Natural killer cell treated with Interleukin-12 subunit alpha and Interleukin-12 subunit beta and Interleukin-15 and Interleukin-18, amount 100 ng/mL, for 72 hours (primary cell): ENCODE data around the gene GMDS. TPM values are rescaled to one million over a fixed set of nuclear protein-coding genes. Genes with fewer than 3 reads are reported as not detected.
A peak's percentile ranks its signal among the peaks of the same experiment; 100 is the strongest.

ENCODE experiments used
- ATAC-seq, 2 donors: fragments of 150-1000 bp; cut with Tn5 transposase in 1 of 2; sonication (Bioruptor Pico), chemical (Tn5 transposase) in 1 of 2; 2 replicates each; pipeline ENCODE4 v1.10.0; 2021
- DNase-seq: peaks from one replicate; pipeline ENCODE4 v3.0.0; 2022; ENCODE audit warnings: low spot score
- H3K27ac Mint-ChIP-seq, 2 donors: 1 replicate in 1 of 2; 2 replicates in 1 of 2; pipeline ENCODE4 v1.8.0; 2022; ENCODE audit warnings: mixed read lengths in 2 of 2, mild to moderate bottlenecking in 1 of 2, moderate library complexity in 1 of 2
- H3K27me3 Mint-ChIP-seq, 2 donors: 1 replicate in 1 of 2; 2 replicates in 1 of 2; pipeline ENCODE4 v1.8.0; 2022; ENCODE audit warnings: mixed read lengths in 2 of 2
- H3K36me3 Mint-ChIP-seq: one replicate; pipeline ENCODE4 v1.8.0; 2022; ENCODE audit warnings: mixed read lengths
- H3K4me1 Mint-ChIP-seq, 2 donors: 1 replicate in 1 of 2; 2 replicates in 1 of 2; pipeline ENCODE4 v1.8.0; 2022; ENCODE audit warnings: low read depth in 2 of 2, mixed read lengths in 2 of 2, mild to moderate bottlenecking in 1 of 2
- H3K4me3 Mint-ChIP-seq: one replicate; pipeline ENCODE4 v1.8.0; 2022; ENCODE audit warnings: mixed read lengths
- H3K9me3 Mint-ChIP-seq: 2 replicates; pipeline ENCODE4 v1.8.0; 2022; ENCODE audit warnings: mixed read lengths
- total RNA-seq, 2 donors: library from RNA; stranded (reverse); gene quantifications; one replicate each; pipeline ENCODE4 v1.2.3, GENCODE V29; 2022

Gene GMDS
- total RNA-seq, 2 donors from 2014 or later = 23.7 to 39.4 TPM

DNA sequence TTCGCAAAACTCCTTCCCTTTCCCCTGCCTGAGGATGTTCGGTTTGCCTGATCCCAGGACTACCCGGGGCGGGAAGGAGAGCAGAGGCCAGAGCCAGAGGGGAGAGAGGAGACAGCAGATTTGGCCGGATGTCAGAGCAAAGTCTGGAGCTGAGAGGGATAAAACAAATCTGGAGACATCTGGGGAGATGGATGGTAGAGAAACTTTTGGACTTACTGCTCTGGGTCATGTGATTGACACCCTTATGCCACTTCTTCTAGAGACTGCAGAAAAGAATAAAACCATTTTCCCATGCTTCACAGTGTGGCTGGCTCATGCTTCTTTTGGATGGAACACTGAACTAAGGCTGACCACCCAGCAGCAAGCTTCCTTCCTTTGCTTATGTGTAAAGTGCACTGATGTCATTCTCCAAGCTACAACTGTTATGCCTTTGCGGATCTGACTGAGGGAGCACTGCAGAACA, 461.0 kb downstream of the GMDS start:
- H3K36me3 Mint-ChIP-seq = no peaks in the 10 kb centered on the region
- peaks cover 0 to 7% of the 10 kb centered on the region in 2 donors for H3K4me1 Mint-ChIP-seq
- peaks cover 23 to 25% of the 10 kb centered on the region in 2 donors for H3K27me3 Mint-ChIP-seq
- ATAC-seq (no peak), DNase-seq (no peak)
- H3K9me3 Mint-ChIP-seq = no peaks in the 10 kb centered on the region
- H3K4me3 Mint-ChIP-seq = no peak overlapping the region
- no peak overlapping the region for H3K27ac Mint-ChIP-seq

- DNase-seq (no peak), ATAC-seq (no peak)
- H3K4me1 Mint-ChIP-seq = peaks cover 0 to 3% of the 10 kb centered on the region in 2 donors
- no peaks in the 10 kb centered on the region for H3K36me3 Mint-ChIP-seq
- no peaks in the 10 kb centered on the region for H3K9me3 Mint-ChIP-seq
- no peak overlapping the region for H3K27ac Mint-ChIP-seq
- H3K27me3 Mint-ChIP-seq = peaks cover 27 to 32% of the 10 kb centered on the region in 2 donors
- no peak overlapping the region for H3K4me3 Mint-ChIP-seq
Measured at GRCh38 chr6:1781817-1782184, 463.6 kb downstream of the GMDS start.

- Mint-ChIP-seq H3K4me1 (no peaks in the 10 kb centered on the region), H3K27me3 (peaks cover 27 to 32% of the 10 kb centered on the region in 2 donors), H3K36me3 (no peaks in the 10 kb centered on the region), H3K4me3 (no peak overlapping the region), H3K27ac (no peak overlapping the region), H3K9me3 (no peaks in the 10 kb centered on the region)
- DNase-seq (no peak), ATAC-seq (peak in 1 of 2 donors; percentile 32)
Measured at GRCh38 chr6:1781152-1781816, 464.1 kb downstream of the GMDS start.

- Mint-ChIP-seq H3K27ac (no peak overlapping the region), H3K36me3 (no peaks in the 10 kb centered on the region), H3K27me3 (peaks cover 27 to 36% of the 10 kb centered on the region in 2 donors), H3K4me1 (no peaks in the 10 kb centered on the region), H3K9me3 (no peaks in the 10 kb centered on the region), H3K4me3 (no peak overlapping the region)
- DNase-seq (no peak), ATAC-seq (peak in 1 of 2 donors; percentile 20)
Measured at GRCh38 chr6:1780251-1780867, 465.0 kb downstream of the GMDS start.

DNA sequence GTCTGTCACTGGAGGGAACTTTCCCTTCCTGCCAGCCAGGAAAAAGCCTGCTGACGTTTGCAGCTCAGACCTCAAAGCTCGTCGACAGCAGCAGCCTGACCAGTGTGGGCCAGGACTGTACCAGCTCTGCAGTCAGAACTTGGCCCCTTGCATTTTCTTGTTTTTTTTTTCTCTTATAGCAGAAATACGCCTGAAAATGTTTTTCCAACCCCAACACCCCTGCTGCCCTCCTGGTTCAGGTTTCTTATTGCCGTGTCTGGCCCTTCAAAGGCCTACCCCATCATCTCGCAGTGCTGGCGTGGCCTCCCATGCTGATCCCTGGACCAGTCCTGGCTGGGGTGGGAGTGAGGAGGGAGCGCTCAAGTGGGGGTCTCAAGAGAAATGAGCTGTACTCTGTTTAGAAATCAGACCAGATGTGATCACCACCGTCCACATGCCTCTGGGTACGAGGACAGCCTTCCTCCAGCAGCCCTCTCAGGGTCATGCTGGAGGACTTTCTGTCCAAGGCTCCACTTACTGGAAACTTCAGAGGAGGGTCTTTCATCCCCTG, 466.6 kb downstream of the GMDS start:
- no peak overlapping the region for H3K4me3 Mint-ChIP-seq
- ATAC-seq (no peak), DNase-seq (no peak)
- no peak overlapping the region for H3K27ac Mint-ChIP-seq
- H3K4me1 Mint-ChIP-seq = no peaks in the 10 kb centered on the region
- peaks cover 41 to 52% of the 10 kb centered on the region in 2 donors for H3K27me3 Mint-ChIP-seq
- H3K36me3 Mint-ChIP-seq = peaks cover 9% of the 10 kb centered on the region
- no peaks in the 10 kb centered on the region for H3K9me3 Mint-ChIP-seq

DNA sequence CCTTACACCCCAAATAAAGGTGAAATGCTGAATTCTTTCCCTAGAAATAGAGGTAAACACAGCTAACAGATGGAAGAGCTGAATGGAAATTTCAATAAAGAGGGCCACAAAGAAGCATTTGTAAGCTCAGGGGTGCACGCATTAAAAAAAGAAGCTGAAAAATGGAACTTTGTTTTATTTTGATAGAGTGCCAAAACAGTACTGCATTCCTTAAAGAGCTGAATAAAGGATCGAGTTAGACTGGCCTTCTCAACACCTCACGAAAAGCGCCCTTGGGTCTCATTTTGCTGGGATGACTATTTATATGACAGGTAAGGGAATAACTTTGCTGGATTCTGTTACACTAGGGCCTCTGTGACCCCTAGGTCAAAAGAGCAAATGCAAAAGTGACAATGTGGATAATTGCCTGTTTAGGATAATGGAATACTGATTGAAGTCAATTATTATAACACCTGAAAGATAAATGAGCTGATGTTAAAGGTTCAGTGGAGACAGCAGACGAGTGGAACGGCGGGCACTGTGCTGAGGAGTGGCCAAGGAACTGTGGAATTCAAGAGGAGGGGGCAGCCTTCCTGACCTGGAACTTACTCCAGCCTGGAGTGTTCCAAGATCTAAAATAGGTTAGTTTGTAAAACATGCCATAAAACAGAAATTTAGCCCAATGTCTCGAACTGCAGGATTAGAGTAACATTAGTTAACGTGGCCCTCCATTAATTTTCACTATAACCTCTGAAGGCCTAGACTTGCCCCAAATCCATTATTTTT, 467.3 kb downstream of the GMDS start:
- Mint-ChIP-seq H3K9me3 (no peaks in the 10 kb centered on the region), H3K27ac (no peak overlapping the region), H3K36me3 (peaks cover 9% of the 10 kb centered on the region), H3K27me3 (peaks cover 43 to 56% of the 10 kb centered on the region in 2 donors), H3K4me1 (no peaks in the 10 kb centered on the region), H3K4me3 (no peak overlapping the region)
- DNase-seq = no peak
- no peak for ATAC-seq

DNA sequence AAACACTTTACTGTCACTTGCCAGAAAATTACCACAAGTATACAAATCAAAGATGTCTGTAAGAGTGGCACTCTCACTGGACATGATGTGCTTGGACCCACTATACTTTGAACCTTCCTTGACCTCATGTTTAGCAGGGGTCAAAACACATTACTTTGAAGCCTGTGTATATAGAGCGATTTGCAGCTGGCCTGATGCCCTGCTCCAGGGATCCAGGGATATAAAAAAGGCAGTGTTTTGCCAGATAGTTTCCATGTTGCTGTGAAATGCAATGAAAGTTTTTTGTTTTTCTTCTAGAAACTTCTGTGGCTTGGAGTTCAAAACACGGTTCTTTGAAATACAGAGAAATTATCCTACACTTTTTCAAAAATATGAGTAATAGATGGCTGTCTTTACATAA, 470.0 kb downstream of the GMDS start:
- peaks cover 53 to 65% of the 10 kb centered on the region in 2 donors for H3K27me3 Mint-ChIP-seq
- H3K36me3 Mint-ChIP-seq = peaks cover 14% of the 10 kb centered on the region
- DNase-seq = no peak
- no peak for ATAC-seq
- H3K27ac Mint-ChIP-seq = no peak overlapping the region
- peaks cover 9 to 12% of the 10 kb centered on the region in 2 donors for H3K4me1 Mint-ChIP-seq
- H3K4me3 Mint-ChIP-seq = no peak overlapping the region
- H3K9me3 Mint-ChIP-seq = no peaks in the 10 kb centered on the region

GRCh38 chr6:1774226-1774915, 471.0 kb downstream of the GMDS start:
- Mint-ChIP-seq H3K27me3 (peaks cover 55 to 70% of the 10 kb centered on the region in 2 donors), H3K4me1 (peaks cover 14 to 19% of the 10 kb centered on the region in 2 donors), H3K36me3 (peaks cover 14% of the 10 kb centered on the region), H3K27ac (no peak overlapping the region), H3K4me3 (no peak overlapping the region), H3K9me3 (no peaks in the 10 kb centered on the region)
- ATAC-seq (no peak), DNase-seq (no peak)

GRCh38 chr6:1773700-1774099, 471.7 kb downstream of the GMDS start:
- no peak for ATAC-seq
- H3K4me3 Mint-ChIP-seq = no peak overlapping the region
- peaks cover 14% of the 10 kb centered on the region for H3K36me3 Mint-ChIP-seq
- H3K9me3 Mint-ChIP-seq = no peaks in the 10 kb centered on the region
- peaks cover 56 to 70% of the 10 kb centered on the region in 2 donors for H3K27me3 Mint-ChIP-seq
- no peak for DNase-seq
- H3K4me1 Mint-ChIP-seq = peaks cover 14 to 26% of the 10 kb centered on the region in 2 donors
- H3K27ac Mint-ChIP-seq = no peak overlapping the region

DNA sequence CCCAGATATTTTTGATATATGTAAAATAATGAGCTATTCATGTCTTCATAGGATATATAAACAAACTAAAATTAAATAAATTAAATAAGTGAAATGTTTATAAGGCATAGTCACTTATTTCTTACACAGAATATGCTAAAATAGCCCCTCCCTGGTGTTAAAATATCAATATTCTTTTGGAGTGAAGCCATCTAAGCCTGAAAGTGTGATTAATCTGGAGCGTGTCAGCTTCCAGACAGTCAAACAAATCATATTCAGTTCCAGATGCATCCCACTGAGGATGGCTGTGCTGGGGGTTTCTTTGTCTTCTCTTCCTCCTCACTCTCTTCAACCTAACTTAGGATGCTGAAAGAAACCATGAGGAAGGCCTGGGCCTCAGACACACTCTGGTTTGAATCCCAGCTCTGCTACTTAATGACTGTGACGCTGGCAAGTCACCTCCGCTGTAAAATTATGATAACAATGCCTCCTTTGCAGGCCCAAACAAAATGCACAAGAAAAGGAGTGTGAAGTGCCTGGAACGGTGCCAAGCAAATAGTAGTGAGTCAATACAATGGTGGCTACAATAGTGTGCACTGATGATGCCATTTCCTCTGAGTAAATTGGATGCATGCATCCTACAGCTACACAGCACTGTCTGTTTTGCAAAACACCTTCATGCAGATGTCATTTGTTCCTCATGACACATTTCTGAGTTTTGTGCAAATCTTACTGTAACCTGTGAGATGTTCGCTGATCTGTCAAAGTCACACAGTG, 474.3 kb downstream of the GMDS start:
- peaks cover 14% of the 10 kb centered on the region for H3K36me3 Mint-ChIP-seq
- peaks cover 52 to 65% of the 10 kb centered on the region in 2 donors for H3K27me3 Mint-ChIP-seq
- ATAC-seq (peak; percentile 32 to 76), DNase-seq (no peak)
- peak overlapping the region; percentile 4 for H3K4me3 Mint-ChIP-seq
- H3K4me1 Mint-ChIP-seq = peaks cover 17 to 26% of the 10 kb centered on the region in 2 donors
- H3K27ac Mint-ChIP-seq = no peak overlapping the region
- H3K9me3 Mint-ChIP-seq = no peaks in the 10 kb centered on the region

DNA sequence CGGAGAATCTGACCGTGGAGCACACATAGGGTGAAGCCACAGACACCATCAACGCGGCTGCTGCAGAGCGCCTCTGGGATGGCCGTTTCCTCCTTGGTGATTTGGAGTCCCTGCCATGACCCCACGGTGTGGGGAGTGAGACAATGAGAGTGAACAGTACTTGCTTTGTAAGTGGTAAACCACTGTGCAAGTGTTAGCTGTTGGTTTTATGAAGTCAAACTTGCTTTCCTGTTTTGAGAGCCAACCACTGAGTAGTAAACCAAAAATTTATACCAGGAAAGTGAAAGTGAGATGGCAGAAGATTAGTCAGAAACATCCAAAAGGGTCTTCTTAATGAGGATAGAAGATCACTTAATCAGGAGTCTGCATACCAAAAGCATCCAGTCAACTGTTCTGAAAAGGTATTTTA, 475.0 kb downstream of the GMDS start:
- Mint-ChIP-seq H3K9me3 (no peaks in the 10 kb centered on the region), H3K27ac (no peak overlapping the region), H3K36me3 (peaks cover 14% of the 10 kb centered on the region), H3K27me3 (peaks cover 55 to 68% of the 10 kb centered on the region in 2 donors), H3K4me1 (peaks cover 17 to 26% of the 10 kb centered on the region in 2 donors), H3K4me3 (peak overlapping the region; percentile 49)
- ATAC-seq (peak; percentile 90 to 95), DNase-seq (peak; percentile 70)

- Mint-ChIP-seq H3K4me3 (no peak overlapping the region), H3K27me3 (peaks cover 45 to 62% of the 10 kb centered on the region in 2 donors), H3K36me3 (peaks cover 10% of the 10 kb centered on the region), H3K27ac (no peak overlapping the region), H3K9me3 (no peaks in the 10 kb centered on the region), H3K4me1 (peaks cover 17 to 26% of the 10 kb centered on the region in 2 donors)
- ATAC-seq (no peak), DNase-seq (no peak)
Measured at GRCh38 chr6:1767481-1768246, 477.7 kb downstream of the GMDS start.
